TTC549 (cell line): Measurements from ENCODE around the gene STBD1.
"Not testable (repeated sequence)": the region's sequence is repeated elsewhere in the genome, so short reads cannot be mapped to it uniquely, and the experiment has no call there.

Source experiments
- FAIRE-seq: peaks from 2 replicates; lab custom pipeline; 2012; peaks lifted over from hg19 to GRCh38; lab: Jason Lieb, UNC

The STBD1 gene

GRCh38 chr4:76325072-76325471 is 18.5 kb downstream of the STBD1 start:
- FAIRE-seq = no peak

GRCh38 chr4:76326515-76326914 is 20.0 kb downstream of the STBD1 start:
- peak; percentile 80 for FAIRE-seq

GRCh38 chr4:76334885-76335284 is 28.4 kb downstream of the STBD1 start:
- FAIRE-seq = no peak

GRCh38 chr4:76339364-76339763 is 32.8 kb downstream of the STBD1 start:
- no peak for FAIRE-seq

GRCh38 chr4:76341063-76341462 is 34.5 kb downstream of the STBD1 start:
- no peak for FAIRE-seq

GRCh38 chr4:76342191-76342590 is 35.7 kb downstream of the STBD1 start:
- no peak for FAIRE-seq

GRCh38 chr4:76342803-76343202 is 36.3 kb downstream of the STBD1 start:
- FAIRE-seq = no peak

- no peak for FAIRE-seq
Observed at GRCh38 chr4:76354517-76355473, 48.3 kb downstream of the STBD1 start.

- no peak for FAIRE-seq
Observed at GRCh38 chr4:76357981-76358380, 51.4 kb downstream of the STBD1 start.

- FAIRE-seq = not testable (repeated sequence)
Observed at GRCh38 chr4:76359881-76360466, 53.4 kb downstream of the STBD1 start.
